Activated B cell treated with CpG ODN at 0.5 μM for 24 hours (primary cell): ENCODE results near the gene STARD13. TPM values are rescaled to one million over a fixed set of nuclear protein-coding genes. Genes with fewer than 3 reads are reported as not detected.

Experiments used
- ATAC-seq: fragments of 200-7000 bp; cut with Tn5 transposase; one replicate; pipeline ENCODE4 v1.10.0; 2021; ENCODE audit warnings: low read depth, mild to moderate bottlenecking, moderate library complexity
- CTCF ChIA-PET: fragments of 350-600 bp; sonication (Branson Sonifier 250); formaldehyde crosslinking; loops from one replicate; lab custom pipeline; 2021; ENCODE audit warnings: antibody characterized with exemption; lab: Charles Lee
- POLR2A ChIA-PET: fragments of 350-600 bp; sonication (Branson Sonifier 250); formaldehyde crosslinking; loops from one replicate; lab custom pipeline; 2021; ENCODE audit warnings: antibody characterized with exemption; lab: Charles Lee
- DNase-seq: peaks from one replicate; pipeline ENCODE4 v3.0.0; 2022
- H3K27ac Mint-ChIP-seq: one replicate; pipeline ENCODE4 v1.8.0; 2020; ENCODE audit warnings: mixed read lengths
- H3K27me3 Mint-ChIP-seq: one replicate; pipeline ENCODE4 v1.8.0; 2021; ENCODE audit warnings: mixed read lengths
- H3K36me3 Mint-ChIP-seq: one replicate; pipeline ENCODE4 v1.8.0; 2021; ENCODE audit warnings: low read depth, mixed read lengths
- H3K4me1 Mint-ChIP-seq: one replicate; pipeline ENCODE4 v1.8.0; 2021; ENCODE audit warnings: mixed read lengths
- H3K4me3 Mint-ChIP-seq: one replicate; pipeline ENCODE4 v1.8.0; 2020; ENCODE audit warnings: mild to moderate bottlenecking, mixed read lengths
- H3K9me3 Mint-ChIP-seq: one replicate; pipeline ENCODE4 v1.8.0; 2020; ENCODE audit warnings: mixed read lengths
- intact Hi-C: fragments of 100-400 bp; cut with micrococcal nuclease; formaldehyde crosslinking; loops from one replicate; pipeline ENCODE4 v1.15.1; 2024
- total RNA-seq: library from RNA; stranded (reverse); gene quantifications from 2 replicates; pipeline ENCODE4 v1.2.3, GENCODE V29; 2022
- TF ChIP-seq, protein P1 (sequence below): fragments of 200-600 bp; IDR thresholded peaks from one replicate; pipeline ENCODE4 v1.8.0; 2022; ENCODE audit warnings: antibody characterized with exemption, mild to moderate bottlenecking

The STARD13 gene
- total RNA-seq, 1 donor from 2014 or later = 0.13 TPM

DNA sequence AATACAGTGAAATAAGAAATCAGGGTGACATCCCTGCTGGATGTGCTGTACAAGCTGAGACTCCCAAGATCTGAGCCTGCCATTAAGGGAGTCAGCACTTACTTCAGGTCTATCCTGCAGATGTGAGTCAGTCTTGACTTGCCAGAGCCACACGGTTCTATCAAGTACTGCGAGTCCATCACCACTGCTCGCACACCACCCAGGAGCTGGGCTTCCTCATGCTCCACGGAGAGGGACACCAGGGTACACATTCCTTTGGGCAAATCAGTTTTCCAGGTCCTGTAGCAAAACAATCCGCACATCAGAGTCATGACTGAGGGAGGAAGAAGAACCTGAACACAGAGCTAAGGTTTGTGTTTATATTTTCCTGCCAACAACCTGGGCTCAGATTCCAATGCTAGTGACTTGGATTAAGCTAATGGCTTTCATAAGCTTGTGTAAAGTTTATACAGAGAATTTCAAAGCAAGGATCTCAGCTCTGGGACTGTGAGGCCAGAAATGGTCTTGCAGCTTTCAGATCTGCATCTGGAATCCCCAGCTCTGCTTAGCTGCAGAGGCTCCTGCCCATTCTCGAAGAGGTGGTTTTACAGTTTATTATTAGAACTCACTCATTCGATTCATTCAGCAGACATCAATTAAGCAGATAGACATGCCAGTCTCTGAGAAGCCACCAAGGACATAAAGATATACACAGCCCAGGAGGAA, 178.7 kb downstream of the STARD13 start:
- POLR2A ChIA-PET = no interaction called here
- Mint-ChIP-seq H3K9me3 (no peaks in the 10 kb centered on the region), H3K36me3 (no peaks in the 10 kb centered on the region), H3K4me1 (peaks cover 59% of the 10 kb centered on the region), H3K27ac (peak overlapping the region; percentile 9), H3K4me3 (peak overlapping the region; percentile 17), H3K27me3 (peaks cover 19% of the 10 kb centered on the region)
- TF ChIP-seq, protein P1, sequence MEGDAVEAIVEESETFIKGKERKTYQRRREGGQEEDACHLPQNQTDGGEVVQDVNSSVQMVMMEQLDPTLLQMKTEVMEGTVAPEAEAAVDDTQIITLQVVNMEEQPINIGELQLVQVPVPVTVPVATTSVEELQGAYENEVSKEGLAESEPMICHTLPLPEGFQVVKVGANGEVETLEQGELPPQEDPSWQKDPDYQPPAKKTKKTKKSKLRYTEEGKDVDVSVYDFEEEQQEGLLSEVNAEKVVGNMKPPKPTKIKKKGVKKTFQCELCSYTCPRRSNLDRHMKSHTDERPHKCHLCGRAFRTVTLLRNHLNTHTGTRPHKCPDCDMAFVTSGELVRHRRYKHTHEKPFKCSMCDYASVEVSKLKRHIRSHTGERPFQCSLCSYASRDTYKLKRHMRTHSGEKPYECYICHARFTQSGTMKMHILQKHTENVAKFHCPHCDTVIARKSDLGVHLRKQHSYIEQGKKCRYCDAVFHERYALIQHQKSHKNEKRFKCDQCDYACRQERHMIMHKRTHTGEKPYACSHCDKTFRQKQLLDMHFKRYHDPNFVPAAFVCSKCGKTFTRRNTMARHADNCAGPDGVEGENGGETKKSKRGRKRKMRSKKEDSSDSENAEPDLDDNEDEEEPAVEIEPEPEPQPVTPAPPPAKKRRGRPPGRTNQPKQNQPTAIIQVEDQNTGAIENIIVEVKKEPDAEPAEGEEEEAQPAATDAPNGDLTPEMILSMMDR = no peak
- DNase-seq (no peak), ATAC-seq (no peak)
- intact Hi-C loops = no loop called here
- CTCF ChIA-PET = no interaction called here

GRCh38 chr13:33105387-33106005, 180.1 kb downstream of the STARD13 start:
- ChIA-PET CTCF (no interaction called here), POLR2A (no interaction called here)
- H3K4me1 Mint-ChIP-seq = peaks cover 46% of the 10 kb centered on the region
- H3K27me3 Mint-ChIP-seq = peaks cover 19% of the 10 kb centered on the region
- no peak overlapping the region for H3K4me3 Mint-ChIP-seq
- H3K36me3 Mint-ChIP-seq = no peaks in the 10 kb centered on the region
- DNase-seq (no peak), ATAC-seq (peak; percentile 37)
- TF ChIP-seq, protein P1 = no peak
- no peak overlapping the region for H3K27ac Mint-ChIP-seq
- no peaks in the 10 kb centered on the region for H3K9me3 Mint-ChIP-seq
- intact Hi-C loops = no loop called here

DNA sequence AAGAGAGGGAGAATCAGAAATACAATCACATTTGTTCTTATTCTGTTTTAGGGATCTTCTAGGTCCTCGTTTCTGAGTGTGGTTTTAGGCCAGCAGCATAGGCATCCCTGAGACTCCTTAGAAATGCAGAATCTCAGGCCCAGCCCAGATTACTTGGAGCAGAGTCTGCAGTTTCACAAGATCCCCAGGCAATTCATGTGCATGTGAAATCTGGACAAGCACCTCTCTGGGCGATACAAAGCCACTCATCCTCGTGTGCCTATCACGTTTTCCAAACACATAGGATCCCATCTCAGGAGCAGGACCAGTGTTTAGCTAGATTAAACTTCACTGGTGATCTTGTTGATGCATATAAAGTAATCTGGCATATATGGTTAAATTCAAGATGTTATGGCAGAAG, 182.1 kb downstream of the STARD13 start:
- DNase-seq (no peak), ATAC-seq (no peak)
- no peaks in the 10 kb centered on the region for H3K36me3 Mint-ChIP-seq
- H3K27ac Mint-ChIP-seq = no peak overlapping the region
- TF ChIP-seq, protein P1 = no peak
- POLR2A ChIA-PET = no interaction called here
- H3K4me1 Mint-ChIP-seq = peaks cover 27% of the 10 kb centered on the region
- H3K4me3 Mint-ChIP-seq = no peak overlapping the region
- H3K9me3 Mint-ChIP-seq = peaks cover 2% of the 10 kb centered on the region
- peaks cover 13% of the 10 kb centered on the region for H3K27me3 Mint-ChIP-seq
- CTCF ChIA-PET = no interaction called here
- intact Hi-C loops = no loop called here

DNA sequence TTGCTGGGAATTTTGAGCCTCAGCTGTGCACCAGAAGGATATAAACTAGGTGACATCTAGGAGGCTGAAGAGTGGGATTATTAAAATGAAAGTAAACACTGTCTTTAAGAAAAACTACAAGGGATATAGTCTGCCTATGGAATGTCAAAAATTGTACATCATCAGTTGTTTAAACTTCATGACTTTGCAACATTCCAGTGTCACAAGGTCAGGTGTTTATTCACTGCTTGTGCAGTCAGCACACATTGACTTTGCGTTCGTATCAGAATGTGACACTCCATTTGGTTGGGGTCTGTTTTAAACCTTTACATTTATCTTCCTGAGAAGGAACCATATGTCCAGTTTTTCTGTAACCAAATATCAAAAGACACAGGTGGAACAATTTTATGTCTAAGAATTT, 183.7 kb downstream of the STARD13 start:
- TF ChIP-seq, protein P1 = no peak
- DNase-seq (no peak), ATAC-seq (no peak)
- peaks cover 5% of the 10 kb centered on the region for H3K9me3 Mint-ChIP-seq
- peaks cover 19% of the 10 kb centered on the region for H3K4me1 Mint-ChIP-seq
- CTCF ChIA-PET = no interaction called here
- no peak overlapping the region for H3K27ac Mint-ChIP-seq
- H3K4me3 Mint-ChIP-seq = no peak overlapping the region
- intact Hi-C loops = no loop called here
- H3K27me3 Mint-ChIP-seq = peaks cover 10% of the 10 kb centered on the region
- POLR2A ChIA-PET = no interaction called here
- no peaks in the 10 kb centered on the region for H3K36me3 Mint-ChIP-seq

DNA sequence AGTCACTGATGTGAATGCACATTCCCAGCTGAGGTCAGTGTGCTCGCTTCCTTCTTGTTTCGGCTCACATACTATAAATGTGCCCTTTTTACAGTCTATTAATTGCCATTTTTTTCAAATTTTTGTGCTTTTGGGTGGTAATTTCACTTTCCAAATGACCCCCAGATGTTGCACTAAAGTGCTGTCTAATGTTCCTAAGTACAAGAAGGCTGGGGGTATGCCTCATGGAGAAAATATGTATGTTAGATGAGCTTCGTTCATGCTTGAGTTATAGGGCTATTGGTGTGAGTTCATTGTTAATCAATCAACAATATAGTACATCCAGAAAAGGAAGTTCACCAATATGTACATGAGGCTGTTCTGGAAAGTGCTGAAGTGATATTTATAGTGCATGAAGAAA, 184.7 kb downstream of the STARD13 start:
- DNase-seq (no peak), ATAC-seq (no peak)
- peaks cover 12% of the 10 kb centered on the region for H3K4me1 Mint-ChIP-seq
- ChIA-PET POLR2A (no interaction called here), CTCF (no interaction called here)
- TF ChIP-seq, protein P1 = no peak
- intact Hi-C loops = no loop called here
- no peak overlapping the region for H3K27ac Mint-ChIP-seq
- peaks cover 5% of the 10 kb centered on the region for H3K9me3 Mint-ChIP-seq
- H3K36me3 Mint-ChIP-seq = no peaks in the 10 kb centered on the region
- peaks cover 10% of the 10 kb centered on the region for H3K27me3 Mint-ChIP-seq
- no peak overlapping the region for H3K4me3 Mint-ChIP-seq
